Suprapubic skin (tissue), 3 donors: ENCODE results near the gene AKT1S1.

ENCODE experiments used
- CTCF ChIP-seq, 2 donors: fragments of 200-600 bp in 1 of 2; fragments of 450-650 bp in 1 of 2; sonication (generic) in 1 of 2; IDR thresholded peaks; one replicate each; pipeline ENCODE4 v1.5.1; 2016 to 2019; ENCODE audit warnings: antibody characterized with exemption in 2 of 2, mild to moderate bottlenecking in 1 of 2, moderate library complexity in 1 of 2
- POLR2A ChIP-seq, 2 donors: fragments of 450-650 bp; IDR thresholded peaks; one replicate each; pipeline ENCODE4 v1.6.1; 2017; ENCODE audit warnings: antibody characterized with exemption in 2 of 2, mild to moderate bottlenecking in 2 of 2, moderate library complexity in 2 of 2

DNA sequence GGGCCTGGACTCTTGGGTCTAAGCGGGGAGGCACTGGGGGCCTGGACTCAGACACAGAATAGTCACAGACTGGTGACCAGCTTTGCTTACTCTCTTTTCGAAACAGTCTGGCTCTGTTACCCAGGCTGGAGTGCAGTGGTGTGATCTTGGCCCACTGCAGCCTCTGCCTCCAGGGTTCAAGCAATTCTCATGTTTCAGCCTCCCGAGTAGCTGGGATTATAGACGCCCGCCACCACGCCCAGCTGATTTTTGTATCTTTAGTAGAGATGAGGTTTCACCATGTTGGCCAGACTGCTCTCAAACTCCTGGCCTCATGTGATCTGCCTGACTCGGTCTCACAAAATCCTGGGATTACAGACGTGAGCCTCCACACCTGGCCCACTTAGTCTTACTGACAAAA is 48.0 kb downstream of the AKT1S1 start:
- no peak for TF ChIP-seq CTCF (IDR thresholded peaks at IDR 0.05)
- TF ChIP-seq POLR2A (IDR thresholded peaks at IDR 0.05): no peak
